ENCODE measurements around the gene C19orf12.

C19orf12 gene

GRCh38 chr19:29664753-29665214 lies 50.3 kb downstream of the C19orf12 start:
- no peak for DNase-seq (ENCODE audit: low spot score)

GRCh38 chr19:29663861-29664752 lies 51.0 kb downstream of the C19orf12 start:
- in situ Hi-C loops (cut with MboI; ENCODE audit: low pct_unique_long_range_greater_than_20kb, low sequenced_read_pairs, unreplicated experiment), result no loop called here
- DNase-seq (ENCODE audit: low spot score), result no peak
- TF ChIP-seq CTCF (IDR thresholded peaks at IDR 0.05; ENCODE audit: extremely low read depth, insufficient read depth, missing control alignments), result no peak

More at GRCh38 chr19:29664753-29665214, 50.3 kb downstream of the C19orf12 start:
- in situ Hi-C loops (cut with MboI; ENCODE audit: low pct_unique_long_range_greater_than_20kb, low sequenced_read_pairs, unreplicated experiment), result no loop called here
- TF ChIP-seq CTCF (IDR thresholded peaks at IDR 0.05; ENCODE audit: extremely low read depth, insufficient read depth, missing control alignments), result no peak

- in situ Hi-C loops (cut with MboI; ENCODE audit: low pct_unique_long_range_greater_than_20kb, low sequenced_read_pairs, unreplicated experiment), result no loop called here
- no peak for TF ChIP-seq CTCF (IDR thresholded peaks at IDR 0.05; ENCODE audit: extremely low read depth, insufficient read depth, missing control alignments)
- no peak for DNase-seq (ENCODE audit: low spot score)
Observed at GRCh38 chr19:29662604-29663404, 52.3 kb downstream of the C19orf12 start.

DNA sequence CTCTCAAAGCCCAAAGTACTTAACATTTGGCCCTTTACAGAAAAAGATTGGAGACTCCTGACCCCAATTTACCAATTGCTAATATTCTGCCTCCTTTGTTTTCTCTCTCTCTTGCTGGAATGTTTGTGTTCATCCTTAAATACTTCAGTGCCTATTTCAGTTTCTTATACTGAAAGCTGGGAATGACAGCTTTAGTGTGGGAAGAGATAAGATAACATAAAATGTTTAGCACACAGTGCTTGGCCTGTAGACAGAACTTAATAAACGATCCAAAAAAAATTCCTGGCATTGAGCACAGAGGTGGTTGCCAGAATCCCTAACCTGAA lies 52.8 kb downstream of the C19orf12 start:
- no peak for DNase-seq (ENCODE audit: low spot score)
- in situ Hi-C loops (cut with MboI; ENCODE audit: low pct_unique_long_range_greater_than_20kb, low sequenced_read_pairs, unreplicated experiment), result no loop called here
- no peak for TF ChIP-seq CTCF (IDR thresholded peaks at IDR 0.05; ENCODE audit: extremely low read depth, insufficient read depth, missing control alignments)

GRCh38 chr19:29660835-29661234 lies 54.2 kb downstream of the C19orf12 start:
- in situ Hi-C loops (cut with MboI; ENCODE audit: low pct_unique_long_range_greater_than_20kb, low sequenced_read_pairs, unreplicated experiment), result no loop called here
- no peak for TF ChIP-seq CTCF (IDR thresholded peaks at IDR 0.05; ENCODE audit: extremely low read depth, insufficient read depth, missing control alignments)
- no peak for DNase-seq (ENCODE audit: low spot score)

GRCh38 chr19:29658221-29658991 lies 56.7 kb downstream of the C19orf12 start:
- in situ Hi-C loops (cut with MboI; ENCODE audit: low pct_unique_long_range_greater_than_20kb, low sequenced_read_pairs, unreplicated experiment), result no loop called here
- TF ChIP-seq CTCF (IDR thresholded peaks at IDR 0.05; ENCODE audit: extremely low read depth, insufficient read depth, missing control alignments), result no peak
- DNase-seq (ENCODE audit: low spot score), result no peak
